Epidermal melanocyte (primary cell): ENCODE data around the gene MCCD1.

ENCODE experiments used
- DNase-seq: peaks from one replicate; pipeline ENCODE4 v3.0.0; 2011; ENCODE audit warnings: low spot score; ENCODE audit not compliant: insufficient read length

Gene MCCD1

DNA sequence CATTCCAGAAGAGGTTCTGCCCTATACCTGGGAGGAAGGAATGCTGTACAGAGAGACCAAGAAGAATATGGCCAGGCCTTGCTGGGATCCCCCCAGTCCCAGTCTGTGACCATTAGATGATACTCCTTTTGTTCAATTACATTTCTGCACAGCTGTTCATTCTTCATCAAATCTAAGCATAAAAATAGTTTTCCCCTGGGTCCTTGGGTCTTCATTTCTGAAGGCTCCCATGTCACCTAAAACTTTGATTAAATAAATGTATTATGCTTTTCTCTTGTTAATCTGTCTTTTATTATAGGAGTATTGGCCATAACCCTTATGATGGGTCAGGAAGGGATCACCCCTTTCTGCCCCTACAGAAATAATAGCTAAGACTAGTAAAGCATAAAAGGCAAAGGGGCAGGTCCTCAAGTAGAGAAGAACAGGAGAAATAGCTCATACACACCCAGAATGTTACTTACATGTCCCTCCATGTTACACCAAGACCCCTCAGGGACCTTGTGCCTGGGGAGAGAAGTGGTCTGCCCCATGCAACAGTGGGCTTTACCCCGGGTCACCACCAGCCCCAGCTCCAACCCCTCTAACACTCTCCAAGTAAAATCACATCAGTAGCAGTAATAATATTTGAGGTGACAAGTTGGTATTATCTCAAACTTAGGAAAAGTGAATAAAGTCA is 41.2 kb downstream of the MCCD1 start:
- DNase-seq = no peak

DNA sequence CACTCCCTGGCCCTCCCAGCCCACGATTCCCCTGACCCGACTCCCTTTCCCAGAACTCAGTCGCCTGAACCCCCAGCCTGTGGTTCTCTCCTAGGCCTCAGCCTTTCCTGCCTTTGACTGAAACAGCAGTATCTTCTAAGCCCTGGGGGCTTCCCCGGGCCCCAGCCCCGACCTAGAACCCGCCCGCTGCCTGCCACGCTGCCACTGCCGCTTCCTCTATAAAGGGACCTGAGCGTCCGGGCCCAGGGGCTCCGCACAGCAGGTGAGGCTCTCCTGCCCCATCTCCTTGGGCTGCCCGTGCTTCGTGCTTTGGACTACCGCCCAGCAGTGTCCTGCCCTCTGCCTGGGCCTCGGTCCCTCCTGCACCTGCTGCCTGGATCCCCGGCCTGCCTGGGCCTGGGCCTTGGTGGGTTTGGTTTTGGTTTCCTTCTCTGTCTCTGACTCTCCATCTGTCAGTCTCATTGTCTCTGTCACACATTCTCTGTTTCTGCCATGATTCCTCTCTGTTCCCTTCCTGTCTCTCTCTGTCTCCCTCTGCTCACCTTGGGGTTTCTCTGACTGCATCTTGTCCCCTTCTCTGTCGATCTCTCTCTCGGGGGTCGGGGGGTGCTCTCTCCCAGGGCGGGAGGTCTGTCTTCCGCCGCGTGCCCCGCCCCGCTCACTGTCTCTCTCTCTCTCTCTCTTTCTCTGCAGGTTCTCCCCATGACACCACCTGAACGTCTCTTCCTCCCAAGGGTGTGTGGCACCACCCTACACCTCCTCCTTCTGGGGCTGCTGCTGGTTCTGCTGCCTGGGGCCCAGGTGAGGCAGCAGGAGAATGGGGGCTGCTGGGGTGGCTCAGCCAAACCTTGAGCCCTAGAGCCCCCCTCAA is 43.5 kb downstream of the MCCD1 start, which contains the start of gene LTA:
Gene LTA, plus strand, starts transcription at position 249 of the 871 bp plus-strand sequence. Its CDS starts 454 bp downstream, at position 703.
- DNase-seq = no peak

GRCh38 chr6:31573239-31574105 is 44.7 kb downstream of the MCCD1 start:
- no peak for DNase-seq

GRCh38 chr6:31574106-31575061 is 45.6 kb downstream of the MCCD1 start:
- no peak for DNase-seq

DNA sequence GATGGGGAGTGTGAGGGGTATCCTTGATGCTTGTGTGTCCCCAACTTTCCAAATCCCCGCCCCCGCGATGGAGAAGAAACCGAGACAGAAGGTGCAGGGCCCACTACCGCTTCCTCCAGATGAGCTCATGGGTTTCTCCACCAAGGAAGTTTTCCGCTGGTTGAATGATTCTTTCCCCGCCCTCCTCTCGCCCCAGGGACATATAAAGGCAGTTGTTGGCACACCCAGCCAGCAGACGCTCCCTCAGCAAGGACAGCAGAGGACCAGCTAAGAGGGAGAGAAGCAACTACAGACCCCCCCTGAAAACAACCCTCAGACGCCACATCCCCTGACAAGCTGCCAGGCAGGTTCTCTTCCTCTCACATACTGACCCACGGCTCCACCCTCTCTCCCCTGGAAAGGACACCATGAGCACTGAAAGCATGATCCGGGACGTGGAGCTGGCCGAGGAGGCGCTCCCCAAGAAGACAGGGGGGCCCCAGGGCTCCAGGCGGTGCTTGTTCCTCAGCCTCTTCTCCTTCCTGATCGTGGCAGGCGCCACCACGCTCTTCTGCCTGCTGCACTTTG is 46.7 kb downstream of the MCCD1 start, which contains the start of gene TNF:
Gene TNF, plus strand, starts transcription at position 231 of the 567 bp plus-strand sequence. Its CDS starts 177 bp downstream, at position 408.
- DNase-seq = no peak

DNA sequence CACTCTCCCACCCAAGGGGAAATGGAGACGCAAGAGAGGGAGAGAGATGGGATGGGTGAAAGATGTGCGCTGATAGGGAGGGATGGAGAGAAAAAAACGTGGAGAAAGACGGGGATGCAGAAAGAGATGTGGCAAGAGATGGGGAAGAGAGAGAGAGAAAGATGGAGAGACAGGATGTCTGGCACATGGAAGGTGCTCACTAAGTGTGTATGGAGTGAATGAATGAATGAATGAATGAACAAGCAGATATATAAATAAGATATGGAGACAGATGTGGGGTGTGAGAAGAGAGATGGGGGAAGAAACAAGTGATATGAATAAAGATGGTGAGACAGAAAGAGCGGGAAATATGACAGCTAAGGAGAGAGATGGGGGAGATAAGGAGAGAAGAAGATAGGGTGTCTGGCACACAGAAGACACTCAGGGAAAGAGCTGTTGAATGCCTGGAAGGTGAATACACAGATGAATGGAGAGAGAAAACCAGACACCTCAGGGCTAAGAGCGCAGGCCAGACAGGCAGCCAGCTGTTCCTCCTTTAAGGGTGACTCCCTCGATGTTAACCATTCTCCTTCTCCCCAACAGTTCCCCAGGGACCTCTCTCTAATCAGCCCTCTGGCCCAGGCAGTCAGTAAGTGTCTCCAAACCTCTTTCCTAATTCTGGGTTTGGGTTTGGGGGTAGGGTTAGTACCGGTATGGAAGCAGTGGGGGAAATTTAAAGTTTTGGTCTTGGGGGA is 47.4 kb downstream of the MCCD1 start:
- no peak for DNase-seq

DNA sequence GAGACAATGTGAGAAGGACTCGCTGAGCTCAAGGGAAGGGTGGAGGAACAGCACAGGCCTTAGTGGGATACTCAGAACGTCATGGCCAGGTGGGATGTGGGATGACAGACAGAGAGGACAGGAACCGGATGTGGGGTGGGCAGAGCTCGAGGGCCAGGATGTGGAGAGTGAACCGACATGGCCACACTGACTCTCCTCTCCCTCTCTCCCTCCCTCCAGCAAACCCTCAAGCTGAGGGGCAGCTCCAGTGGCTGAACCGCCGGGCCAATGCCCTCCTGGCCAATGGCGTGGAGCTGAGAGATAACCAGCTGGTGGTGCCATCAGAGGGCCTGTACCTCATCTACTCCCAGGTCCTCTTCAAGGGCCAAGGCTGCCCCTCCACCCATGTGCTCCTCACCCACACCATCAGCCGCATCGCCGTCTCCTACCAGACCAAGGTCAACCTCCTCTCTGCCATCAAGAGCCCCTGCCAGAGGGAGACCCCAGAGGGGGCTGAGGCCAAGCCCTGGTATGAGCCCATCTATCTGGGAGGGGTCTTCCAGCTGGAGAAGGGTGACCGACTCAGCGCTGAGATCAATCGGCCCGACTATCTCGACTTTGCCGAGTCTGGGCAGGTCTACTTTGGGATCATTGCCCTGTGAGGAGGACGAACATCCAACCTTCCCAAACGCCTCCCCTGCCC is 48.3 kb downstream of the MCCD1 start:
- no peak for DNase-seq

- no peak for DNase-seq
These were observed 48.8 kb downstream of the MCCD1 start for GRCh38 chr6:31577579-31577966.

DNA sequence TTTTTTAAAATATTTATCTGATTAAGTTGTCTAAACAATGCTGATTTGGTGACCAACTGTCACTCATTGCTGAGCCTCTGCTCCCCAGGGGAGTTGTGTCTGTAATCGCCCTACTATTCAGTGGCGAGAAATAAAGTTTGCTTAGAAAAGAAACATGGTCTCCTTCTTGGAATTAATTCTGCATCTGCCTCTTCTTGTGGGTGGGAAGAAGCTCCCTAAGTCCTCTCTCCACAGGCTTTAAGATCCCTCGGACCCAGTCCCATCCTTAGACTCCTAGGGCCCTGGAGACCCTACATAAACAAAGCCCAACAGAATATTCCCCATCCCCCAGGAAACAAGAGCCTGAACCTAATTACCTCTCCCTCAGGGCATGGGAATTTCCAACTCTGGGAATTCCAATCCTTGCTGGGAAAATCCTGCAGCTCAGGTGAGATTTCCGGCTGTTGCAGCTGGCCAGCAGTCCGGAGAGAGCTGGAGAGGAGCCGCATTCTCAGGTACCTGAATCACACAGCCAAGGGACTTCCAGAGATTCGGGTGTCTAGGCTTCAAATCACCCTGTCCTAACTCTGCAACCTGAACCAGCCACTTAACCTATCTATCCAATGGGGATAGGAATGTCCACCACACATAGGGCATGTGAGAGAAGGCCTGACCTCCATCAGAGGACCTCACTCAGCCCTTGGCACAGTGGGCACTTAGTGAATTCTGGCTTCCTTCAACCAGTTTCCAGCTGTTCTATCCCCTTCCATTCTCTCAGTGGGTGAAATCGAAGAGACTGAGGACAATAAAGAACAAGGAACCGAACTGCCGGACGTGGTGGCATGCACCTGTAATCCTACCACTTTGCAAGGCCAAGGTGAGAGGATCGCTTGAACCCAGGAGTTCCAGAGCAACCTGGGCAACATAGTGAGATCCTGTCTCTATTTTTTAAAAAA is 49.7 kb downstream of the MCCD1 start:
- no peak for DNase-seq

DNA sequence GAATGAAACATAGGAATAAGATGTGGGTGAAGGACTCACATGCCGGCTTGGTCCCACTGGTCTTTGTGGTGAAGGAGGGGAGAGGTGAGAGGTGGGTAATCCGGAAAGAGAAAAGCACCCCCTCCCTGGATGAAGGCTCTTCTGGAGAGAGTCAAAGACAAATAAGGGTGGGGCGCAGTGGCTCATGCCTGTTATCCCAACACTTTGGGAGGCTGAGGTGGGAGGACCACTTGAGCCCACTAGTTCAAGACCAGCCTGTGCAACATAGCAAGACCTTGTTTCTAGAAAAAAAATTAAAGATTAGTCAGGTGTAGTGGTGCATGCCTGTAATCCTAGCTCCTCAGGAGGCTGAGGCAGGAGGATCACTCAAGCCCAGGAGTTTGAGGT is 50.4 kb downstream of the MCCD1 start:
- DNase-seq = no peak
